HepG2 (cell line): ENCODE results near the gene ZNF273.

Experiments used
- BHLHE40 ChIP-seq: IDR thresholded peaks from 2 replicates; pipeline ENCODE4 v1.6.1; 2011; ENCODE audit warnings: low read length, improper control_type of control experiment
- CREB1 ChIP-seq, 2 experiments: fragments of 450-650 bp in 1 of 2; IDR thresholded peaks; 2 replicates each; pipeline ENCODE4 v1.6.1; 2016 to 2017; ENCODE audit warnings: control low read depth in 1 of 2, mild to moderate bottlenecking in 1 of 2, missing compliant biosample characterization in 1 of 2, missing genetic modification characterization in 1 of 2
- NFE2L1 ChIP-seq: sonication (generic); formaldehyde crosslinking; IDR thresholded peaks from 2 replicates; pipeline ENCODE4 v1.4.0; 2020; ENCODE audit warnings: missing genetic modification reagents, mild to moderate bottlenecking, borderline replicate concordance
- SMC3 ChIP-seq: IDR thresholded peaks from 2 replicates; pipeline ENCODE4 v1.6.1; 2011; ENCODE audit warnings: low read length, improper control_type of control experiment
- STAG1 ChIP-seq: sonication (generic); formaldehyde crosslinking; IDR thresholded peaks from 2 replicates; pipeline ENCODE4 v1.4.0; 2020; ENCODE audit warnings: missing genetic modification reagents
- TF ChIP-seq, protein P1 (sequence below): sonication (generic); formaldehyde crosslinking; conservative IDR thresholded peaks from 2 replicates; pipeline ENCODE4 v1.8.1; 2023; ENCODE audit warnings: missing genetic modification reagents
- TF ChIP-seq, protein P2 (sequence below): sonication (generic); formaldehyde crosslinking; conservative IDR thresholded peaks from 2 replicates; pipeline ENCODE4 v1.4.0; 2020; ENCODE audit warnings: missing genetic modification reagents
- TF ChIP-seq, protein P3 (sequence below): sonication (generic); formaldehyde crosslinking; IDR thresholded peaks from 2 replicates; pipeline ENCODE4 v1.4.0; 2020; ENCODE audit warnings: missing genetic modification reagents, mild to moderate bottlenecking, borderline replicate concordance
- TF ChIP-seq, protein P4 (sequence below): sonication (generic); formaldehyde crosslinking; IDR thresholded peaks from 2 replicates; pipeline ENCODE4 v1.5.0; 2020; ENCODE audit warnings: mild to moderate bottlenecking, missing genetic modification reagents, moderate library complexity

DNA sequence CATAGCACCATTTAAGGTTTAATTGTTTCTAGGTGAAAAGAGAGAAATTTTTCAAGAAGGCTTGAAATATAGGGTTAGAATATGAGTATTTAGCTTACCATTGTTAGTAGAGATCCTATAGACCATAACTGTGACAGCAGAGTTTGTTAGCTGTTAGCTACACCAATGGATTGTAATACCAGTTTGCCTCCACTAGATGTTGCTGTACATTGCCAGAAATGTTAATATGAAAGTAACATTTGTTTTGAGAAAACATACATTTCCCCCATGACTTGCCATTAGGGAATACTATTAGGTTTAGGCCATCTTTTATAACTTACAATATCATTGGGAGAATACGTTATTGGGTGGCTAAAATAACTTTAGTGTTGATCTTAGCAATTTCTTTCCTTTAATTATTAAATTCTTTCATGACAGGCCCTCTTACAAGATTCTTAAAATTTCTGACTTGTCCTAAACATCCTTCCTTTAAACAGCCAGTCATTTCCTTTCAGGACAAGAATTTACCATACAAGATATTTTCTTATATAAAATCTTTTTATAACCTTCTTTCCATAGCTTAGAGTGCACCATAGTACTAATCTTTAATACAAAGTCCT lies 48.3 kb downstream of the ZNF273 start:
- no peak for TF ChIP-seq BHLHE40
- TF ChIP-seq, protein P1, sequence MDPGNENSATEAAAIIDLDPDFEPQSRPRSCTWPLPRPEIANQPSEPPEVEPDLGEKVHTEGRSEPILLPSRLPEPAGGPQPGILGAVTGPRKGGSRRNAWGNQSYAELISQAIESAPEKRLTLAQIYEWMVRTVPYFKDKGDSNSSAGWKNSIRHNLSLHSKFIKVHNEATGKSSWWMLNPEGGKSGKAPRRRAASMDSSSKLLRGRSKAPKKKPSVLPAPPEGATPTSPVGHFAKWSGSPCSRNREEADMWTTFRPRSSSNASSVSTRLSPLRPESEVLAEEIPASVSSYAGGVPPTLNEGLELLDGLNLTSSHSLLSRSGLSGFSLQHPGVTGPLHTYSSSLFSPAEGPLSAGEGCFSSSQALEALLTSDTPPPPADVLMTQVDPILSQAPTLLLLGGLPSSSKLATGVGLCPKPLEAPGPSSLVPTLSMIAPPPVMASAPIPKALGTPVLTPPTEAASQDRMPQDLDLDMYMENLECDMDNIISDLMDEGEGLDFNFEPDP (CRISPR knock-in tag), result no peak
- TF ChIP-seq, protein P2, sequence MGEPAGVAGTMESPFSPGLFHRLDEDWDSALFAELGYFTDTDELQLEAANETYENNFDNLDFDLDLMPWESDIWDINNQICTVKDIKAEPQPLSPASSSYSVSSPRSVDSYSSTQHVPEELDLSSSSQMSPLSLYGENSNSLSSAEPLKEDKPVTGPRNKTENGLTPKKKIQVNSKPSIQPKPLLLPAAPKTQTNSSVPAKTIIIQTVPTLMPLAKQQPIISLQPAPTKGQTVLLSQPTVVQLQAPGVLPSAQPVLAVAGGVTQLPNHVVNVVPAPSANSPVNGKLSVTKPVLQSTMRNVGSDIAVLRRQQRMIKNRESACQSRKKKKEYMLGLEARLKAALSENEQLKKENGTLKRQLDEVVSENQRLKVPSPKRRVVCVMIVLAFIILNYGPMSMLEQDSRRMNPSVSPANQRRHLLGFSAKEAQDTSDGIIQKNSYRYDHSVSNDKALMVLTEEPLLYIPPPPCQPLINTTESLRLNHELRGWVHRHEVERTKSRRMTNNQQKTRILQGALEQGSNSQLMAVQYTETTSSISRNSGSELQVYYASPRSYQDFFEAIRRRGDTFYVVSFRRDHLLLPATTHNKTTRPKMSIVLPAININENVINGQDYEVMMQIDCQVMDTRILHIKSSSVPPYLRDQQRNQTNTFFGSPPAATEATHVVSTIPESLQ (CRISPR knock-in tag), result no peak
- TF ChIP-seq CREB1 (IDR thresholded peaks at IDR 0.05), result no peak
- no peak for TF ChIP-seq CREB1 (CRISPR knock-in tag; IDR thresholded peaks at IDR 0.05)
- no peak for TF ChIP-seq NFE2L1 (CRISPR knock-in tag)
- TF ChIP-seq SMC3, result peak; percentile 73
- peak; percentile 96 for TF ChIP-seq STAG1
- TF ChIP-seq, protein P3, sequence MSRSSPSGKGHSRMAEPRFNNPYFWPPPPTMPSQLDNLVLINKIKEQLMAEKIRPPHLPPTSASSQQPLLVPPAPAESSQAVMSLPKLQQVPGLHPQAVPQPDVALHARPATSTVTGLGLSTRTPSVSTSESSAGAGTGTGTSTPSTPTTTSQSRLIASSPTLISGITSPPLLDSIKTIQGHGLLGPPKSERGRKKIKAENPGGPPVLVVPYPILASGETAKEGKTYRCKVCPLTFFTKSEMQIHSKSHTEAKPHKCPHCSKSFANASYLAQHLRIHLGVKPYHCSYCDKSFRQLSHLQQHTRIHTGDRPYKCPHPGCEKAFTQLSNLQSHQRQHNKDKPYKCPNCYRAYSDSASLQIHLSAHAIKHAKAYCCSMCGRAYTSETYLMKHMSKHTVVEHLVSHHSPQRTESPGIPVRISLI (CRISPR knock-in tag), result no peak
- TF ChIP-seq, protein P4, sequence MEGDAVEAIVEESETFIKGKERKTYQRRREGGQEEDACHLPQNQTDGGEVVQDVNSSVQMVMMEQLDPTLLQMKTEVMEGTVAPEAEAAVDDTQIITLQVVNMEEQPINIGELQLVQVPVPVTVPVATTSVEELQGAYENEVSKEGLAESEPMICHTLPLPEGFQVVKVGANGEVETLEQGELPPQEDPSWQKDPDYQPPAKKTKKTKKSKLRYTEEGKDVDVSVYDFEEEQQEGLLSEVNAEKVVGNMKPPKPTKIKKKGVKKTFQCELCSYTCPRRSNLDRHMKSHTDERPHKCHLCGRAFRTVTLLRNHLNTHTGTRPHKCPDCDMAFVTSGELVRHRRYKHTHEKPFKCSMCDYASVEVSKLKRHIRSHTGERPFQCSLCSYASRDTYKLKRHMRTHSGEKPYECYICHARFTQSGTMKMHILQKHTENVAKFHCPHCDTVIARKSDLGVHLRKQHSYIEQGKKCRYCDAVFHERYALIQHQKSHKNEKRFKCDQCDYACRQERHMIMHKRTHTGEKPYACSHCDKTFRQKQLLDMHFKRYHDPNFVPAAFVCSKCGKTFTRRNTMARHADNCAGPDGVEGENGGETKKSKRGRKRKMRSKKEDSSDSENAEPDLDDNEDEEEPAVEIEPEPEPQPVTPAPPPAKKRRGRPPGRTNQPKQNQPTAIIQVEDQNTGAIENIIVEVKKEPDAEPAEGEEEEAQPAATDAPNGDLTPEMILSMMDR (CRISPR knock-in tag), result peak; percentile 83
